GM21825 (cell line): ENCODE data around the gene IL4.
"Not testable (repeated sequence)": the region's sequence is repeated elsewhere in the genome, so short reads cannot be mapped to it uniquely, and the experiment has no call there.

Source experiments
- ATAC-seq: cut with Tn5 transposase; IDR thresholded peaks from one replicate; pipeline ENCODE4 v1.9.1; 2021; ENCODE audit warnings: mild to moderate bottlenecking, moderate library complexity; ENCODE audit not compliant: unreplicated experiment

IL4 gene

DNA sequence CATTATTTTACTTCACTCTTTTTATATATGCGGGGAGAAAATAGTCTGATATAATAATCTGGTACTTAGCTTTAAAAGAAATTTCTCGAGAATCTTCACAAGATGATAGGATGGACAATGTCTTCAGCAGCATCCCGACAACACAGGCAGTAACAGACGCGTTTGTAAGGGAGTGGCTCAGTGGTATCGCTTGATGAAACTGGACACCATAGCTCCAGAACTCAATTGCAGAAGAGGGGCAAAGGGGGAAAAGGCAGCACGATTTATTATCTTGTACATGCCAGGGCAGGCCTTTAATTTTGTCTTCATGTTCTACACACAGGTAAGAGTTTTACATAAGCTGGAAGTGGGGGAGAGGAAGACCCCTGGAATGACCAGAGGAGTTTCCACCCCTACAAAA lies 15.7 kb downstream of the IL4 start:
- no peak for ATAC-seq

DNA sequence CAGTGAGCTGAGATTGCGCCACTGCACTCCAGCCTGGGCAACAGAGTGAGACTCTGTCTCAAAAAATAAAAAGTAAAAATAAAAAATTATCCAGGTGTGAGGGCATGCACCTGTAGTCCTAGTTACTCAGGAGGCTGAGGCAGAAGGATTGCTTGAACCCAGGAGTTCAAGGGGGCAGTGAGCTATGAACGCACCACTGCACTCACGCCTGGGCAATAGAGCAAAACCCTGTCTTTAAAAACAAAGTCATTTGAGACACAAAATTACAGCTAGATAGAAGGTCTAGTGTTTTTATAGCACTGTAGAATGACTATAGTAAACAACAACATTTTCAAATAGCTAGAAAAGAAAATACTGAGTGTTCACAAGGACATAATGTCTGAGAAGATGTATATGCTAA lies 16.4 kb downstream of the IL4 start:
- no peak for ATAC-seq

DNA sequence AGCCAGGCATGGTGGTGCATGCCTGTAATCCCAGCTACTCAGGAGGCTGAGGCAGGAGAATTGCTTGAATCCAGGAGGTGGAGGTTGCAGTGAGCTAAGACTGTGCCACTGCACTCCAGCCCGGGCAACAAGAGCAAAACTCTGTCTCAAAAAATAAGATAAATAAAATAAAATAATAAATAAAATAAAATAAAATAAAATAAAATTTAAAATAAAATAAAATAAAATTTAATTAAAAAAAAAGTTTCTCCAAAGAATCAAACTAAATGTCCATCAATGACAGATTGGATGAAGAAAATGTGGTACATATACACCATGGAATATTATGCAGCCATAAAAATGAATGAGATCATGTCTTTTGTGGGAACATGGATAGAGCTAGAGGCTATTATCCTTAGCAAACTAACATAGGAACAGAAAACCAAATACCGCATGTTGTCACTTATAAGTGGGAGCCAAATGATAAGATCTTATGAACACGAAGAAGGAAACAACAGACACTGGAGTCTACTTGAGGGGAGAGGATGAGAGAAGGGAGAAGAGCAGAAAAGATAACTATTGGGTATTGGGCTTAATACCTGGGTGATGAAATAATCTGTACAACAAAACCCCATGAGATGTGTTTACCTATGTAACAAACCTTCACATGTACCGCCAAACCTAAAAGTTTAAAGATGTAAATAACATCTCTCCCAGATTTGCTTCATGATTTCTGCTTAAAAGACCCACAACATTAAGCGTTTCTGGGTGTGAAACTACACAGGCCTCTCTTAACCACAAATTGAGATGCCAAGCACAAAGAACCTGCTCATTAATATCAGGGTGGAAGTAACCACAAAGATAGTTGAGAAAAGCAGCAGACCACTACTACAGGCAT lies 18.2 kb downstream of the IL4 start:
- not testable (repeated sequence) for ATAC-seq

DNA sequence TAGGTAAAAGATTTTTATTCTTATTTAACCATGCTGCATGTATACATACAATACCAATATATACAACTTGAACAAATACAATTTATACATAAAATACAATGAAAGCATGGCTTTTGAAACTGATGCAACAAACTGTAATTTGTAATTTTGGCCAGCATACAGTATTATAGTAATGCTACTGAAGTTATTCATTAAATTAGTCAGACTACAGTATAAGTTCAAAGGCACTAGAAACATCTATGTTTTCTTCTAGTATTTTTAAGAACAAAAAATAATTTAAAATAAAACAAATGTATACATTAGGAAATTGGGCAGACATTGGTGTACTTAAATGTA lies 18.8 kb downstream of the IL4 start:
- no peak for ATAC-seq

DNA sequence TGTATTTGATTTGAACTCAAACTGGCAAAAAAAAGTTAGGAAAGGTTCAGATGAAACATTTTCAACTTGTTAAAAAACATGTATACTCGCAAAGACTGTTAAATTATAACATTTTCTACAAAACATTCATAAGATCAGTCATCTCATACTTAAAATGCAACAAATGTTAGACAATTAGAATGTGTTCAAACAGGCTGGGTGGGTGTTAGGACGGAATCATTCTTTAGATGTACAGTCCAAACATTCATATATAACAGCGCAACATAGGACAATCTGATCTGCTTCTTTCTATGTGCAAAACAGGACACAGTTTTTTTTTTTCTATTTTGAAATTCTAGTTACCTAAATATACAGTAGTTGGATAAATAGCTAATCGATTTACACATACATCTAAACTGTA lies 22.2 kb downstream of the IL4 start:
- ATAC-seq, result no peak

DNA sequence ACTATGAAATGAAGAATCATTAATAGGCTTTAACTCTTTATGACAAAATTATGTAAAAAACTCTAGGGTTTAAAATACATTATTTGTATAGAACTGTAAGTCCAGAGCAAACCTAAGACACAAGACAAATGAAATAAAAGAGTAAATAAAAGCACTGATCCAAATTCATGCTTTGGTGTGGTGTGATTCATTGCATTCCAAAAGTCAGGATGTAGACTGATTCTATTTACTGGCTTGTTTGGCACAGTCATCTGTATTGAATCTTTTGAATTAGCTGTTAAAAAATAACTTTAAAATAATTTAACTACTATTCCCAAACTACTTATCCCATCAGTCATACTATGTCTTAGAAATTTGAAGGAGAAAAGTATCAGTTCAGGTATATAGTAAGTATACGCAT lies 31.1 kb downstream of the IL4 start:
- ATAC-seq, result no peak

DNA sequence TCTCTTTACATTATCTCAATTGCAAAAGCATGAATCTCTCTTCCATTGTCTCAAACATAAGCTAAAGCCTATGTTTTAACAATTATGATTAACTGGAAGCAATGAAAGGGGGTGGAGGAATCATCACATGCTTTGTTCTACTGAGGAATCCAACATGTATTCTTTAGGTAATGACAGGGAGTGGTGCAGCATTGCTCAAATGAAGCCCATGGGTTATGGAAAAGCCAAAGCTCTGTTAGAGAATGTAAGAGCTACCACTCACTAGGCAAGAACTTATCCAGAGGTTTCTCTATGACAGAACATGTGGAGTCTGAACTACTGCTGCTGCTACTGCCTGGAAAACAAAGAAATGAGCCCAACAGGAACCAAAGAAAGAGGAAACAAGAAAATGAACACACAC lies 34.9 kb downstream of the IL4 start:
- ATAC-seq, result no peak

DNA sequence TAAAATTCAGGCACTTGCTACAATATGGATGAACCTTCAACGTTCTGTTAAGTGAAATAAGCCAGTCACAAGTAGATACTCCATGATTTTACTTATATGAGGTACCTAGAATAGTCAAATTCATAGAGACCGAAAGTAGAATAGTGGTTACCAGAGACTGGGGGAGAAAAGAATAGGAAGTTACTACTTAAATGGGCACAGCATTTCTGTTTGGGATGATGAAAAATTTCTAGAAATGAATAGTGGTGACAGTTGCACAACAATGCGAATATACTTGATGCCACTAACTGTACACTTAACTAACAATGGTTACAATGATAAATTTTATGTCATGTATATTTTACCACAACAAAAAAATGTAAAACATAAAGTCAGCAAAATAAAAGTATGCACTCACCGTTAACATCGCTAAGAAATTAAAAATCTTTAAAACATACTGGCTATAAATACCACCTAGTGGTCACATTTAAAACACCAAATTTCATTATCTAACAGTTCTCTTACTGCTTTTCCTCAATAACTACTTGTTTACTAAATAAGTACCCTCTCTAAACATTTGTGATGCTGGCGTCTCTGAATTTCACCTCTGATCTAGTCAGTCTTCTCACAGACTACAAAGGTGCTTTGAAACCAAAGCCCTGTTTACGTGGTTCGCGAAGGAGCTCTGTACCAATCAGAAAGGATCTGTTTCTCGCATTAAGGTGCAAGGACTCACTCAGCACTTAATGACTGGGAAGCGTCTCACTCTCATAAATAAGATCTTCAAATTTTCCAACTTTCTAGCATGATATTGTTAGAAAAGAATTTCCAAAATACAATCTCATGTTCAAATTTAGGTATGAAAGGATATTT lies 40.9 kb downstream of the IL4 start:
- ATAC-seq, result no peak

DNA sequence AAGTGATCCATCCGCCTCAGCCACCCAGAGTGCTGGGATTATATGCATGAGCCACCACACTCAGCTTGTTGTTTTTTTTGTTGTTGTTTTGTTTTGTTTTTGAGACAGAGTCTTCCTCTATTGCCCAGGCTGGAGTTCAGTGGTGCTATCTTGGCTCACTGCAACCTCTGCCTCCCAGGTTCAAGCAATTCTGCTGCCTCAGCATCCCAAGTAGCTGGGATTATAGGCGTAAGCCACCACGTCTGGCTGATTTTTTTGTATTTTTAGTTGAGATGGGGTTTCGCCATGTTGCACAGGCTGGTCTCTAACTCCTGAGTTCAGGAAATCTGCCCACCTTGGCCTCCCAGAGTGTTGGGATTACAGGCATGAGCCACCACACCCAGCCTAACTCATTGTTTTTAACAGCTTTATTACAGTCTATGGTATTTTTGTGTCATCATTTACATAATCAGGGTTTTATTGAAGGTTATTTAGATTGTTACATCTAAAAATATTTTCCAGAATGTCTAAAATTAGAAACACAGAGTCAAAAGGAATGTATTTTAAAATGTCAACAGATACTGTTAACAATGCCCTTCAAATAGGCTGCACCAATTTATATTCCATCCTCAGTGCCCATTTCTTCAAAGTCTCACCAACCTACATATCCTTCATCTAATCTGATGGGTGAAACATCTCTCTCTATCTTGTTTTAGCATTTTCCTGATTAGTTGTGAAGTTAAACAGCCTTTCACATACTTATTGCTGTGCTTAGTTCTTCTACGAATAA lies 44.9 kb downstream of the IL4 start:
- ATAC-seq, result no peak

DNA sequence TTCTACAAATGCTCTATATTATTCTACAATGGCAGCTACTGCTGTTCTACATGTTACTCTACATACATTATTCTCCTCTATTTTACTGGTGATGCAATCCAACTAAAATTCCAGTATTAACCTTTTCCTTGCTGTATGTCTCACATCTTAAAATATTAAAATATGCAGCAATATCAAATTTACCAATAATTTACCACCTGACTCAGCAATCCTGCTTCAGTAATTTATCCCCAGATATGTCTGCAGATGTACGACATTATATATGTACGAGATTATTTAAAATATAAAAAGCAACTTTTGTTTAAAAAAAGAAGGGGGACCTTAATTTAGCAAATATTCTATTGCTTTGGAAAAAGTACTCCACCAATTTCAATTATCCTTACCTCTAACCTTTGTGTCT lies 52.0 kb downstream of the IL4 start:
- no peak for ATAC-seq

DNA sequence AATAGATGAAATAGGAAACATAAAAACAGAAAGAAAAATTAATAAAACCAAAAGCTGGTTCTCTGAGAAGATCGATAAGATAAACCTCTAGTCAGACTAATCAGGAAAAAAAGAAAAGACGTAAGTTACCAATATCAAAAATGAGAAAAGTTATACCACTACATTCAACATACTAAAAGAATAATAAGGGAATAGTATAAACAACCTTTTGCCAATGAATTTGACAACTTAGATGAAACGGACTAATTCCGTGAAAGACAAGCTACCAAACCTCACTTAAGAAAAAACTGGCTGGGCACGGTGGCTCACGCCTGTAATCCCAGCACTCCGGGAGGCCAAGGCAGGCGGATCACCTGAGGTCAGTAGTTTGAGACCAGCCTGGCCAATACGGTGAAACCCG lies 56.1 kb downstream of the IL4 start:
- no peak for ATAC-seq
